Neuronal stem cell (in vitro differentiated cells): ENCODE data around the gene C2.
"Not testable (repeated sequence)": the region's sequence is repeated elsewhere in the genome, so short reads cannot be mapped to it uniquely, and the experiment has no call there.

Source experiments
- DNase-seq: peaks from one replicate; pipeline ENCODE4 v3.0.0-alpha.2; 2013; ENCODE audit warnings: low spot score
- H2AFZ ChIP-seq: one replicate; pipeline ENCODE4 v1.6.1; 2013; ENCODE audit warnings: mild to moderate bottlenecking, low read length, inconsistent platforms
- H2AK5ac ChIP-seq: 2 replicates; pipeline ENCODE4 v1.6.1; 2013; ENCODE audit warnings: low read depth, mild to moderate bottlenecking, inconsistent platforms, low read length, moderate library complexity, mixed read lengths
- H2BK120ac ChIP-seq: 2 replicates; pipeline ENCODE4 v1.6.1; 2013; ENCODE audit warnings: low read depth, mild to moderate bottlenecking, inconsistent platforms, low read length, moderate library complexity, mixed read lengths
- H2BK12ac ChIP-seq: one replicate; pipeline ENCODE4 v1.6.1; 2013; ENCODE audit warnings: low read length, inconsistent platforms
- H2BK15ac ChIP-seq: 2 replicates; pipeline ENCODE4 v1.6.1; 2013; ENCODE audit warnings: mild to moderate bottlenecking, low read length, inconsistent platforms, mixed read lengths
- H2BK5ac ChIP-seq: one replicate; pipeline ENCODE4 v1.6.1; 2013; ENCODE audit warnings: inconsistent platforms, mild to moderate bottlenecking, low read length, moderate library complexity
- H3K14ac ChIP-seq: one replicate; pipeline ENCODE4 v1.6.1; 2013; ENCODE audit warnings: low read length, inconsistent platforms
- H3K18ac ChIP-seq: 2 replicates; pipeline ENCODE4 v1.6.1; 2013; ENCODE audit warnings: low read length, inconsistent platforms
- H3K23ac ChIP-seq: 2 replicates; pipeline ENCODE4 v1.6.1; 2013; ENCODE audit warnings: low read depth, mild to moderate bottlenecking, mixed read lengths, low read length, inconsistent platforms; ENCODE audit not compliant: poor library complexity
- H3K27ac ChIP-seq: replicated peaks from 3 replicates; pipeline ENCODE4 v1.5.1; 2013; ENCODE audit warnings: low read length, inconsistent platforms
- H3K27me3 ChIP-seq, 3 experiments: 2 replicates each; pipeline ENCODE4 v1.6.1; 2013; ENCODE audit warnings: low read length in 3 of 3, mild to moderate bottlenecking in 2 of 3, inconsistent platforms in 1 of 3, low read depth in 1 of 3, mixed read lengths in 1 of 3, moderate library complexity in 1 of 3; ENCODE audit not compliant: control insufficient read depth in 3 of 3, insufficient read depth in 3 of 3
- H3K36me3 ChIP-seq, 2 donors: replicated peaks in 1 of 2; 2 replicates each; pipeline ENCODE4 v1.6.1; 2013; ENCODE audit warnings: low read length in 2 of 2; ENCODE audit not compliant: control insufficient read depth in 2 of 2, insufficient read depth in 2 of 2
- H3K4ac ChIP-seq: 2 replicates; pipeline ENCODE4 v1.6.1; 2013; ENCODE audit warnings: inconsistent platforms, mild to moderate bottlenecking, low read length, moderate library complexity
- H3K4me1 ChIP-seq, 2 donors: 1 replicate in 1 of 2; 2 replicates in 1 of 2; pipeline ENCODE4 v1.6.1; 2013; ENCODE audit warnings: low read length in 2 of 2, low read depth in 1 of 2; ENCODE audit not compliant: control insufficient read depth in 2 of 2, insufficient read depth in 1 of 2
- H3K4me2 ChIP-seq: one replicate; pipeline ENCODE4 v1.6.1; 2013; ENCODE audit warnings: mild to moderate bottlenecking, low read length, inconsistent platforms; ENCODE audit not compliant: insufficient read depth, poor library complexity, severe bottlenecking
- H3K4me3 ChIP-seq, 2 donors: 2 replicates each; pipeline ENCODE4 v1.5.1; 2013; ENCODE audit warnings: low read length in 2 of 2, mild to moderate bottlenecking in 2 of 2, inconsistent platforms in 1 of 2, moderate library complexity in 1 of 2
- H3K79me1 ChIP-seq: one replicate; pipeline ENCODE4 v1.6.1; 2013; ENCODE audit warnings: low read depth, mild to moderate bottlenecking, inconsistent platforms, low read length, moderate library complexity
- H3K9ac ChIP-seq: one replicate; pipeline ENCODE4 v1.6.1; 2013; ENCODE audit warnings: mild to moderate bottlenecking, low read depth, low read length, inconsistent platforms; ENCODE audit not compliant: poor library complexity
- H3K9me3 ChIP-seq, 2 donors: replicated peaks in 1 of 2; 2 replicates each; pipeline versions ENCODE3 to v1.6.1; 2013; ENCODE audit warnings: low read length in 2 of 2, mild to moderate bottlenecking in 2 of 2, inconsistent platforms in 1 of 2, low read depth in 1 of 2, mixed read lengths in 1 of 2, moderate library complexity in 1 of 2; ENCODE audit not compliant: control insufficient read depth in 2 of 2, insufficient read depth in 1 of 2
- H4K8ac ChIP-seq: one replicate; pipeline ENCODE4 v1.6.1; 2013; ENCODE audit warnings: low read depth, mild to moderate bottlenecking, inconsistent platforms, low read length, moderate library complexity
- H4K91ac ChIP-seq: one replicate; pipeline ENCODE4 v1.6.1; 2013; ENCODE audit warnings: low read length, low read depth, mild to moderate bottlenecking, inconsistent platforms; ENCODE audit not compliant: poor library complexity
- WGBS, 2 donors: extraction: QIAGEN DNeasy Blood & Tissue Kit; methylation state at CpG; one replicate each; pipeline ENCODE4 v1.1.7; 2013; ENCODE audit warnings: missing lambda C conversion rate in 2 of 2, mixed read lengths in 1 of 2; ENCODE audit not compliant: insufficient read length in 2 of 2, insufficient replicate concordance in 1 of 2; ENCODE audit errors: extremely low coverage in 2 of 2; 5-methylcytosine and 5-hydroxymethylcytosine counted together

C2 gene

DNA sequence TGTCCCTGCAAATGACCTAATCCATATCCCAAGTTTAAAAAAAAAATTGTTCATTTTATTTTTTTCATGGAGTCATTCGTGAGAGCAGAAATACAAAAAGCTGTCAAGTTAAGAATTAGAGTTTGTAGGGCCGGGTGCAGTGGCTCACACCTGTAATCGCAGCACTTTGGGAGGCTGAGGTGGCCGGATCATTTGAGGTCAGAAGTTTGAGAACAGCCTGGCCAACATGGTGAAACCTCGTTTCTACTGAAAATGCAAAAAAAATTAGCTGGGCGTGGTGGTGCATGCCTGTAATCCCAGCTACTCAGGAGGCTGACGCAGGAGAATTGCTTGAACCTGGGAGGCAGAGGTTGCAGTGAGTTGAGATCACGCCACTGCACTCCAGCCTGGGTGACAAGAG is 20.8 kb upstream of the C2 start:
- not testable (repeated sequence) for H3K27ac ChIP-seq, H3K9me3 ChIP-seq, H3K79me1 ChIP-seq, H2AK5ac ChIP-seq, H2AFZ ChIP-seq, H3K4me2 ChIP-seq, H2BK5ac ChIP-seq, DNase-seq, H3K23ac ChIP-seq, H2BK120ac ChIP-seq, H2BK12ac ChIP-seq, H3K27me3 ChIP-seq, H4K8ac ChIP-seq, H3K4me3 ChIP-seq, H4K91ac ChIP-seq, H2BK15ac ChIP-seq, H3K18ac ChIP-seq, H3K4ac ChIP-seq, H3K9ac ChIP-seq, H3K36me3 ChIP-seq, H3K14ac ChIP-seq
- peaks cover 10 to 11% of the 10 kb centered on the region in 2 donors for H3K4me1 ChIP-seq
- no CpG with 5 or more reads among the region's 8 CpGs for WGBS, 2 donors

GRCh38 chr6:31907158-31907813 is 20.2 kb upstream of the C2 start:
- Histone ChIP-seq H2BK120ac (no peak overlapping the region), H3K14ac (no peak overlapping the region), H2BK15ac (no peak overlapping the region)

DNA sequence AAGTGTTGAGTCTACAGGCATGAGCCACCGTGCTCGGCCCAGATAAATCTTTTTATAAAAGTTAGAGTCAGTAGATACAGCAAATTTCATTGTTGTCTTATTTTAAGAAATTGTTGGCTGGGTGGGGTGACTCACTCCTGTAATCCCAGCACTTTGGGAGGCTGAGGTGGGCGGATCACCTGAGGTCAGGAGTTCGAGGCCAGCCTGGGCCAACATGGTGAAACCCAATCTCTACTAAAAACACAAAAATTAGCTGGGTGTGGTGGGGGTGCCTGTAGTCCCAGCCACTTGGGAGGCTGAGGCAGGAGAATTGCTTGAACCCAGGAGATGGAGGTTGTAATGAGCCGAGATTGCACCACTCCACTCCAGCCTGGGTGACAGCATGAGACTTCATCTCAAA is 19.3 kb upstream of the C2 start:
- not testable (repeated sequence) for DNase-seq, H3K4me1 ChIP-seq, H4K8ac ChIP-seq, H3K4me3 ChIP-seq, H3K4ac ChIP-seq, H3K27me3 ChIP-seq, H2BK120ac ChIP-seq, H3K9me3 ChIP-seq, H2BK12ac ChIP-seq, H3K4me2 ChIP-seq, H3K18ac ChIP-seq, H3K27ac ChIP-seq, H2AK5ac ChIP-seq, H3K79me1 ChIP-seq, H2BK5ac ChIP-seq, H3K9ac ChIP-seq, H4K91ac ChIP-seq, H3K23ac ChIP-seq, H3K14ac ChIP-seq, H2AFZ ChIP-seq, H2BK15ac ChIP-seq, H3K36me3 ChIP-seq
- WGBS, 2 donors: no CpG with 5 or more reads among the region's 5 CpGs

More at GRCh38 chr6:31907158-31907813, 20.2 kb upstream of the C2 start:
- Histone ChIP-seq H3K18ac (no peak overlapping the region), H4K8ac (no peak overlapping the region), H3K36me3 (no peaks in the 10 kb centered on the region), H2AFZ (no peak overlapping the region), H3K9me3 (no peaks in the 10 kb centered on the region), H3K4ac (no peak overlapping the region), H3K79me1 (no peaks in the 10 kb centered on the region), H2BK5ac (no peak overlapping the region), H2BK12ac (no peak overlapping the region), H3K4me1 (peaks cover 11 to 12% of the 10 kb centered on the region in 2 donors), H2AK5ac (no peak overlapping the region), H4K91ac (no peak overlapping the region), H3K9ac (no peak overlapping the region), H3K23ac (no peak overlapping the region), H3K27me3 (peaks cover 0 to 3% (median 0%) of the 10 kb centered on the region in 3 experiments), H3K27ac (no peak overlapping the region), H3K4me2 (peak overlapping the region; percentile 4), H3K4me3 (no peak overlapping the region)
- WGBS, 2 donors: no CpG with 5 or more reads among the region's 7 CpGs
- no peak for DNase-seq

DNA sequence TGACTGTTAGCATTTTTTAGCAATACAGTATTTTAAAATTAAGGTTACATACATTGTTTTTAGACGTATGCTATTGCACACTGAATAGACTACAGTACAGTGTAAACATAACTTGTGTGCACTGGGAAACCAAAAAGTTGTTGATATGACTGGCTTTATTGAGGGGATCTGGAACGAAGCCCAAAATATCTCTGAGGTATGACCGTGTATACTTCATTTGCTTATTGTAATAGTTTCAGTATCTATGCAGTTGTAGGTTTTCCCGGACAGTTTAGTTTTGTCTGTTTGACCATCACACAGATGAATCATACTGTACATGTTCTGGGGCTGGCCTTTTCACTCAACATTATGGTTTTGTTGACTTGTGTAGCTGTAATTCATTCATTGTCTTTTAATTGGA is 18.7 kb upstream of the C2 start:
- peaks cover 6 to 8% of the 10 kb centered on the region in 2 donors for H3K4me1 ChIP-seq
- no peak overlapping the region for H2AK5ac ChIP-seq
- H3K14ac ChIP-seq: no peak overlapping the region
- H2AFZ ChIP-seq: no peak overlapping the region
- no peak overlapping the region for H3K18ac ChIP-seq
- H2BK12ac ChIP-seq: no peak overlapping the region
- no peak overlapping the region for H3K4me3 ChIP-seq
- H2BK5ac ChIP-seq: no peak overlapping the region
- no peak for DNase-seq
- H3K79me1 ChIP-seq: no peaks in the 10 kb centered on the region
- H3K23ac ChIP-seq: no peak overlapping the region
- no peak overlapping the region for H3K27ac ChIP-seq
- H3K36me3 ChIP-seq: no peaks in the 10 kb centered on the region
- no peak overlapping the region for H3K9ac ChIP-seq
- H4K8ac ChIP-seq: no peak overlapping the region
- no peaks in the 10 kb centered on the region for H3K9me3 ChIP-seq
- H3K4me2 ChIP-seq: no peak overlapping the region
- no peak overlapping the region for H2BK120ac ChIP-seq
- no peak overlapping the region for H4K91ac ChIP-seq
- WGBS, 2 donors: no CpG with 5 or more reads among the region's 4 CpGs
- H3K27me3 ChIP-seq: peaks cover 0 to 3% (median 0%) of the 10 kb centered on the region in 3 experiments
- no peak overlapping the region for H2BK15ac ChIP-seq
- no peak overlapping the region for H3K4ac ChIP-seq
